Fibroblast of pulmonary artery (primary cell): ENCODE measurements around the gene SDK1.
"Not testable (repeated sequence)": the region's sequence is repeated elsewhere in the genome, so short reads cannot be mapped to it uniquely, and the experiment has no call there.

Source experiments
- DNase-seq: peaks from one replicate; pipeline ENCODE4 v3.0.0-alpha.2; 2010; ENCODE audit warnings: low read depth
- H3K4me3 ChIP-seq: replicated peaks from 2 replicates; pipeline ENCODE4 v1.5.1; 2011; ENCODE audit warnings: low read depth, mild to moderate bottlenecking, control low read depth, low read length, moderate library complexity
- CTCF ChIP-seq: IDR thresholded peaks from 2 replicates; pipeline ENCODE4 v1.5.1; 2011; ENCODE audit warnings: mild to moderate bottlenecking, control low read depth, low read length, inconsistent platforms; ENCODE audit errors: missing control alignments

Gene SDK1

GRCh38 chr7:4084271-4084670 lies 783.2 kb downstream of the SDK1 start:
- no peak for TF ChIP-seq CTCF
- no peak for DNase-seq
- H3K4me3 ChIP-seq = no peak overlapping the region

- no peak overlapping the region for H3K4me3 ChIP-seq
- DNase-seq = no peak
- no peak for TF ChIP-seq CTCF
Measured at GRCh38 chr7:4085937-4086691, 785.1 kb downstream of the SDK1 start.

- no peak overlapping the region for H3K4me3 ChIP-seq
- no peak for DNase-seq
- no peak for TF ChIP-seq CTCF
Measured at GRCh38 chr7:4086723-4087122, 785.7 kb downstream of the SDK1 start.

GRCh38 chr7:4091767-4092166 lies 790.7 kb downstream of the SDK1 start:
- no peak for TF ChIP-seq CTCF
- no peak for DNase-seq
- H3K4me3 ChIP-seq = no peak overlapping the region

- DNase-seq = no peak
- no peak overlapping the region for H3K4me3 ChIP-seq
- no peak for TF ChIP-seq CTCF
Measured at GRCh38 chr7:4093035-4093434, 792.0 kb downstream of the SDK1 start.

GRCh38 chr7:4093483-4093882 lies 792.4 kb downstream of the SDK1 start:
- no peak overlapping the region for H3K4me3 ChIP-seq
- no peak for DNase-seq
- no peak for TF ChIP-seq CTCF

- H3K4me3 ChIP-seq, DNase-seq: not testable (repeated sequence)
Measured at GRCh38 chr7:4094158-4094557, 793.1 kb downstream of the SDK1 start.
